Retina (tissue), 1 donor: ENCODE data around the gene TRIAP1.
A peak's percentile ranks its signal among the peaks of the same experiment; 100 is the strongest.
"Not testable (repeated sequence)": the region's sequence is repeated elsewhere in the genome, so short reads cannot be mapped to it uniquely, and the experiment has no call there.

Experiments used
- DNase-seq: peaks from one replicate; pipeline ENCODE4 v3.0.0-alpha.2; 2016

The TRIAP1 gene

GRCh38 chr12:120445911-120446843, at the start of gene TRIAP1, which contains the start of gene GATC:
TRIAP1 (minus strand) TSS chr12:120446384; CDS start chr12:120446372, 12 bp downstream.
GATC (plus strand) TSS chr12:120446444; CDS start chr12:120446481, 37 bp downstream.
- DNase-seq = peak; percentile 99

- peak; percentile 26 for DNase-seq
These were observed 49.1 kb upstream of the TRIAP1 start for GRCh38 chr12:120495186-120495730.

- DNase-seq = no peak
These were observed 44.8 kb upstream of the TRIAP1 start for GRCh38 chr12:120490833-120491512.

GRCh38 chr12:120490325-120490724, 44.1 kb upstream of the TRIAP1 start:
- no peak for DNase-seq

GRCh38 chr12:120489018-120489417, 42.8 kb upstream of the TRIAP1 start:
- DNase-seq = no peak

GRCh38 chr12:120488057-120488640, 42.0 kb upstream of the TRIAP1 start:
- DNase-seq = no peak

- DNase-seq = not testable (repeated sequence)
These were observed 41.4 kb upstream of the TRIAP1 start for GRCh38 chr12:120487552-120487951.

- no peak for DNase-seq
These were observed 40.0 kb upstream of the TRIAP1 start for GRCh38 chr12:120485961-120486881.

- DNase-seq = no peak
These were observed 37.4 kb upstream of the TRIAP1 start for GRCh38 chr12:120483621-120484020.

GRCh38 chr12:120481022-120481767, 35.0 kb upstream of the TRIAP1 start:
- no peak for DNase-seq

- DNase-seq = no peak
These were observed 34.0 kb upstream of the TRIAP1 start for GRCh38 chr12:120480211-120480610.

- DNase-seq = no peak
These were observed 33.3 kb upstream of the TRIAP1 start for GRCh38 chr12:120479458-120479857.

GRCh38 chr12:120475643-120476042, 29.5 kb upstream of the TRIAP1 start:
- no peak for DNase-seq

GRCh38 chr12:120474616-120474960, 28.4 kb upstream of the TRIAP1 start:
- no peak for DNase-seq

GRCh38 chr12:120473807-120474615, 27.8 kb upstream of the TRIAP1 start:
- no peak for DNase-seq

GRCh38 chr12:120472521-120472920, 26.3 kb upstream of the TRIAP1 start:
- no peak for DNase-seq

GRCh38 chr12:120470150-120470784, 24.1 kb upstream of the TRIAP1 start:
- DNase-seq = no peak

GRCh38 chr12:120469450-120470149, 23.4 kb upstream of the TRIAP1 start, which contains the start of gene SRSF9:
SRSF9 (minus strand) TSS chr12:120469748; CDS start chr12:120469609, 139 bp downstream.
- DNase-seq = peak; percentile 95

- DNase-seq = peak; percentile 72
These were observed 22.8 kb upstream of the TRIAP1 start for GRCh38 chr12:120468821-120469449.
